ENCODE measurements around the gene URI1. TPM values are rescaled to one million over a fixed set of nuclear protein-coding genes. Genes with fewer than 3 reads are reported as not detected.

URI1 gene
- total RNA-seq, 2 donors from 2014 or later, result 44.5 to 55.3 TPM

GRCh38 chr19:30026933-30027332, 84.9 kb downstream of the URI1 start:
- Histone ChIP-seq H3K36me3 (no peaks in the 10 kb centered on the region), H3K4me3 (no peak overlapping the region), H3K27me3 (replicated peaks; ENCODE audit: insufficient read depth) (no peaks in the 10 kb centered on the region), H3K9me3 (peaks cover 3% of the 10 kb centered on the region), H3K27ac (no peak overlapping the region), H3K4me1 (ENCODE audit: control insufficient read depth in 1 of 2, low read depth in 2 of 2) (no peaks in the 10 kb centered on the region)
- DNase-seq (ENCODE audit: low spot score), result no peak
- ATAC-seq (ENCODE audit: insufficient number of reproducible peaks, low FRiP score, low read depth), result no peak
- no peak for TF ChIP-seq CTCF (IDR thresholded peaks at IDR 0.05)

DNA sequence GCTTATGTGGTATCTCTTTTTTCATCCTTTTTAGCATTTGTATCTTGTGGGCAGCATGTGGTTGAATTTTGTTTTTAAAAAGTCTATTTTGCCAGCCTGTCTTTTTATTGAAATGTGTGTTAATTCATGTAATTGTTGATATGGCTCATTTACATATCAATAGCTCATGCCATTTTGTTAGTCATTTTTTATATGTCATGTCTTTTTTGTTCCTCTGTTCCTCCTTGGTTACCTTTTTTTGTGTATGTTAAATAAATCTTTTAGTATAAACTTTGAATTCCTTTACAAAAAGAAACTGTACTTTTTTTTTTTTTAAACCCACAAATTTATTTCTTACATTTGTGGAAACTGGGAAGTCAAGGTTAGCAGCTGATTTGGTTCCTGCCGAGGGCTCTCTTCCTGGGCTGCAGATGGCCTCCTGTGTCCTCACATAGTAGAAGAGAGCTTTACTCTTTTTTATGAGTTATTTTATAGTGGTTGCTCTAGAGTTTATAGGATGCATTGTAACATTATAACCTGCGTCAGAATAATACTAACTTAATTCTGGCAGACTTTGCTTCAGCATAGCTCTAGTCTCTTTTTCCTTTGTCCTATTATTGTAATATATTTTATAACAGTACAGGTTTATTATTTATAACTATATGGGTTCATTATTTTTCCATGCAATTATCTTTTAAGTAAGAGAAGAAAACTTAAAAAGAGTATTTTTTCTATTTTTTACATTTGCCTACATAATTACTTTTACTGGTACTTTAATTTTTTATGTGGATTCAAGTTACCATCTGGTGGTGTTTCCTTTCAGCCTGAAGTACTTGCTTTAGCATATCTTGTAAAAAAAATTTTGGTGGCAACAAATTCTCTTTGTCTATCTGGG, 86.3 kb downstream of the URI1 start:
- DNase-seq (ENCODE audit: low spot score), result no peak
- no peak overlapping the region for H3K27ac ChIP-seq
- no peaks in the 10 kb centered on the region for H3K36me3 ChIP-seq
- no peak for ATAC-seq (ENCODE audit: insufficient number of reproducible peaks, low FRiP score, low read depth)
- H3K4me3 ChIP-seq, result no peak overlapping the region
- TF ChIP-seq CTCF (IDR thresholded peaks at IDR 0.05), result no peak
- no peaks in the 10 kb centered on the region for H3K9me3 ChIP-seq
- H3K27me3 ChIP-seq (replicated peaks; ENCODE audit: insufficient read depth), result no peaks in the 10 kb centered on the region
- no peaks in the 10 kb centered on the region for H3K4me1 ChIP-seq (ENCODE audit: control insufficient read depth in 1 of 2, low read depth in 2 of 2)

- no peak overlapping the region for H3K27ac ChIP-seq
- H3K4me1 ChIP-seq (ENCODE audit: control insufficient read depth in 1 of 2, low read depth in 2 of 2), result no peaks in the 10 kb centered on the region
- DNase-seq (ENCODE audit: low spot score), result no peak
- no peaks in the 10 kb centered on the region for H3K36me3 ChIP-seq
- TF ChIP-seq CTCF (IDR thresholded peaks at IDR 0.05), result no peak
- peaks cover 1% of the 10 kb centered on the region for H3K9me3 ChIP-seq
- H3K27me3 ChIP-seq (replicated peaks; ENCODE audit: insufficient read depth), result no peaks in the 10 kb centered on the region
- no peak overlapping the region for H3K4me3 ChIP-seq
- no peak for ATAC-seq (ENCODE audit: insufficient number of reproducible peaks, low FRiP score, low read depth)
Observed at GRCh38 chr19:30028992-30029343, 86.9 kb downstream of the URI1 start.

- ATAC-seq (ENCODE audit: insufficient number of reproducible peaks, low FRiP score, low read depth) (no peak), DNase-seq (ENCODE audit: low spot score) (no peak)
- no peaks in the 10 kb centered on the region for H3K4me1 ChIP-seq (ENCODE audit: control insufficient read depth in 1 of 2, low read depth in 2 of 2)
- no peak overlapping the region for H3K27ac ChIP-seq
- H3K36me3 ChIP-seq, result no peaks in the 10 kb centered on the region
- peaks cover 5% of the 10 kb centered on the region for H3K9me3 ChIP-seq
- no peak overlapping the region for H3K4me3 ChIP-seq
- H3K27me3 ChIP-seq (replicated peaks; ENCODE audit: insufficient read depth), result no peaks in the 10 kb centered on the region
- TF ChIP-seq CTCF (IDR thresholded peaks at IDR 0.05), result no peak
Observed at GRCh38 chr19:30029721-30030510, 87.9 kb downstream of the URI1 start.

DNA sequence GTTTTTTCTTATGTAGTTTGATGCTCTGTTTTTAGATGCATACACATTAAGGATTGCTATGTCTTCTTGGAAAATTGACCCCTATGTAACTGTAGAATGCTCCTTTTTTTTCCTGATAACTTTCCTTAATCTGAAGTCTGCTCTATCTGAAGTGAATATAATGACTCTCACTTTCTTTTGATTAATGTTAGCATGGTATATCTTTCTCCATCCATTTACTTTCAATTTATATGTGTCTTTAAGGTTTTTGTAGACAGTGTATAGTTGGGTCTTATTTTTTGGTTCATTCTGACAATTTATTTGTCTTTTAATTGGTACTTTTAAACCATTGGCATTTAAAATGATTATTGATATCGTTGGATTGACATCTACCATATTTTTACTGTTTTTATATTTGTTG, 92.3 kb downstream of the URI1 start:
- Histone ChIP-seq H3K27ac (no peak overlapping the region), H3K4me3 (no peak overlapping the region), H3K9me3 (peaks cover 5% of the 10 kb centered on the region), H3K4me1 (ENCODE audit: control insufficient read depth in 1 of 2, low read depth in 2 of 2) (no peaks in the 10 kb centered on the region), H3K36me3 (peaks cover 15% of the 10 kb centered on the region), H3K27me3 (replicated peaks; ENCODE audit: insufficient read depth) (no peaks in the 10 kb centered on the region)
- TF ChIP-seq CTCF (IDR thresholded peaks at IDR 0.05), result no peak
- ATAC-seq (ENCODE audit: insufficient number of reproducible peaks, low FRiP score, low read depth) (no peak), DNase-seq (ENCODE audit: low spot score) (no peak)
